Posterior cingulate gyrus (tissue), 11 donors: ENCODE measurements around the gene ZBTB7C.
"Not testable (repeated sequence)": the region's sequence is repeated elsewhere in the genome, so short reads cannot be mapped to it uniquely, and the experiment has no call there.

Experiments used
- DNase-seq, 10 donors: peaks; one replicate each; pipeline versions ENCODE4 v3.0.0 to v3.0.0-alpha.2; 2020 to 2021; ENCODE audit warnings: mixed read lengths in 3 of 10
- intact Hi-C: fragments of 100-400 bp; cut with DNase I; formaldehyde crosslinking; loops from one replicate; pipeline ENCODE4 v1.15.1; 2023

ZBTB7C gene

DNA sequence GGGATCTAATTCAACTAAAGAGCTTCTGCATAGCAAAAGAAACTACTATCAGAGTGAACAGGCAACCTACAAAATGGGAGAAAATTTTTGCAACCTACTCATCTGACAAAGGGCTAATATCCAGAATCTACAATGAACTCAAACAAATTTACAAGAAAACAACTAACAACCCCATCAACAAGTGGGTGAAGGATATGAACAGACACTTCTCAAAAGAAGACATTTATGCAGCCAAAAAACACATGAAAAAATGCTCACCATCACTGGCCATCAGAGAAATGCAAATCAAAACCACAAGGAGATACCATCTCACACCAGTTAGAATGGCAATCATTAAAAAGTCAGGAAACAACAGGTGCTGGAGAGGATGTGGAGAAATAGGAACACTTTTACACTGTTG, 127.7 kb downstream of the ZBTB7C start:
- intact Hi-C loops, result not testable (repeated sequence)

GRCh38 chr18:48279312-48279711, 129.9 kb downstream of the ZBTB7C start:
- intact Hi-C loops, result no loop called here
- no peak for DNase-seq

More for the DNA sequence above, 127.7 kb downstream of the ZBTB7C start:
- DNase-seq, result not testable (repeated sequence)

GRCh38 chr18:48278081-48278480, 131.1 kb downstream of the ZBTB7C start:
- intact Hi-C loops, result no loop called here
- no peak for DNase-seq

DNA sequence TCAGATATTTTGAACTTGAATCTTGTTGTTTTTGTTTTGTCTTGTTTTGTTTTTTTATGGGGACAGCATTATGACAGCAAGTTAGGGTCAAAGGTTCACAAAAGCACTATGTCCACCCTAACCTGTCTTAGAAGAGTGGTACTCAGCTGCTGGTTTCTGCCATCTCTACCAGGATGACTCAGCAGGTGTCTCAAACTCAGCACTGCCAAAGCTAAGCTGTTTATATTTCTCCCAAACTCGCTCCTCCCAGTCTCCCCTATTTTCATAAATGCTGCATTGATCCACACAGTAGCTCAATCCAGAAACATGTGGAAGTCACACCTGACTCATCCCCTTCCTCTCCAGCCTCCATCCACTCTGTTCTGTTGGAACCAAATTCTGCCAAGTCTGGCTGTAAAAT, 134.9 kb downstream of the ZBTB7C start:
- intact Hi-C loops, result no loop called here
- no peak for DNase-seq

DNA sequence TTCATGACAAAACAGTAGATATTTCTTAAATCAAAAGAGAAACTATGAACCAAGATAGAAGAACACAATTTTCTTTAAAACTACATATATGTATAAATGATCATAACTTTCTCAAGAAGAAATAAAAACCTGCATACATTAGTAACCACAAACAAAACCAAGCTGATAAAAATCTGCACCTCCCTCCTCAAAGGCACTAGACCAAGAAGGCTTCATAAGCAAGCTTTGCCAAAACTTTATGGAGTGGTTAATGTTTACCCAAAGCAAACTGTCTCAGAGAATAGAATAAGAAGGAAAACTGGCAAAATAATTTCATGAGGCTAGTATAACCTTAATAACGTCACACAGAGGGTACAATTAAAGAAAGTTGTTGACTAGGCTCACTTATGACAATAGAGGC, 138.3 kb downstream of the ZBTB7C start:
- intact Hi-C loops, result no loop called here
- no peak for DNase-seq

- no peak for DNase-seq
- intact Hi-C loops, result no loop called here
These were observed 143.9 kb downstream of the ZBTB7C start for GRCh38 chr18:48265328-48265727.

- intact Hi-C loops, result no loop called here
- no peak for DNase-seq
These were observed 145.0 kb downstream of the ZBTB7C start for GRCh38 chr18:48263914-48264902.

DNA sequence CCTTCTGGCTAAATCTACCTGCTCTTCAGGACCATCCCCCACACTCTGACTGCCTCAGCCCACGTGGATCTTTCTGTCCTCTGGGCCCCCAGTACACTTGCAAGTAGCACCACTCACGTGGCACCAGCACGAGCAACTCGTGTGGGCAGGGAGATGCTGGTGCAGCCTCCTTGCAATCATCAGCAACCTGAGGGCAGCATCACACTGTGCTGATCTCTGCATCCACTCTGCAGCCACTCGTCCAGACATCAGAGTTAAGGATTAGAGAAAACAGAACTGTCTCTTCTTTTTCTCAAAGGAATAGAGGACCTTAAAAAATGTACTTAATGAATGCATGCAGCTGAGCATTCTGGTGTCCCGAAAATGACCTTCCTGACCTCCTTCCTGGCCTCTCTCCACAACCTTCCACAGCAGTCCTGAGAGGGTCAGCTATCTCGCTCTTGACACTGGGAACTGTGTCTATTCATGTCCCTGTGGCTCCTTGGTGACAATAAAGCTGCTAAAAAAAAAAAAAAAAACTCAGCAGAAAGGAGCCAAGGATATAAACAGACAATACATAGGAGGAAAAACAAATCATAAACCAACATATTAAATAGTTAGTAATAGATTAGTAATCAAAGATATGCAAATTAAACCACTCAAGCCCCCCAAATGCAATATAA, 145.9 kb downstream of the ZBTB7C start:
- peak in 1 of 10 donors; percentile 19 for DNase-seq
- intact Hi-C loops, result no loop called here

- intact Hi-C loops, result no loop called here
- DNase-seq, result no peak
These were observed 148.9 kb downstream of the ZBTB7C start for GRCh38 chr18:48260237-48260636.

DNA sequence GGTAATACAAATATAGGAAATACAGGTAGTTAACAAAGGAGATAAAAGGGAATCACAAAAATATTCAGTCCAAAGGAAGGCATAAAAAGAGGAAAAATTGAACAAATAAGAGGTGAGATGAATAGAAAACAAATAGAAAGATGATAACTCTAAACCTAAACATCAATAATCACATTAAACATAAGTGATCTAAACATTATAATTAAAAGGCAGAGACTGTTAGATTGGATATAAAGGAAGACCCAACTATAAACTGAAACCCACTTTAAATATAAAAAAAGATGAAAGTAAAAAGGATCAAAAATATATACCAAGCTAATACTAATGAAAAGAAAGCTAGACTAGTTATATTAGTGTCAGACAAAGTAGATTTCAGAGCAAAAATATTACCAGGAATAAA, 152.3 kb downstream of the ZBTB7C start:
- intact Hi-C loops, result no loop called here
- DNase-seq, result no peak

GRCh38 chr18:48254077-48254602, 155.0 kb downstream of the ZBTB7C start:
- intact Hi-C loops, result no loop called here
- DNase-seq, result no peak

- DNase-seq, result no peak
- intact Hi-C loops, result no loop called here
These were observed 156.7 kb downstream of the ZBTB7C start for GRCh38 chr18:48252525-48252924.

- intact Hi-C loops, result no loop called here
- DNase-seq, result no peak
These were observed 158.3 kb downstream of the ZBTB7C start for GRCh38 chr18:48250918-48251317.

GRCh38 chr18:48250362-48250907, 158.7 kb downstream of the ZBTB7C start:
- no peak for DNase-seq

DNA sequence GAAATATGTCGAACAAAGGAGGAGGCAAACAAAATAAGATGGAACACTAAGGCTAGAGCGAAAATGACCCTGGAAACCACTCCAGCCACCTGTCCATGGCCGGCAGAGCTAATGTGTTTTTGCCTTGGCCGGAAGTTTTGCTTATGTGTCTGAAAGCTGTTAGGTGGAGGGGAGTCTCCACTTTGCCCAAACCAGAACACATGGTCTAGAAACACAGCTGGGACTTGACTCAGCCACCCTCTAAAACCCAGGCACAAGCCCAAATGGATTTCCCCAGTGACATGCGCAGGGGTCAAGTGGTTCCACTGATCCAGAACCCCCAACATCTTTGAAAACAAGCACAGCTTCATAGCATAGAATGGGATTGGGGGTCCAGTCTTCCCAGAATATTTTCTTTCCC, 159.3 kb downstream of the ZBTB7C start:
- DNase-seq, result no peak
- intact Hi-C loops, result no loop called here

More at GRCh38 chr18:48250362-48250907, 158.7 kb downstream of the ZBTB7C start:
- intact Hi-C loops, result no loop called here

DNA sequence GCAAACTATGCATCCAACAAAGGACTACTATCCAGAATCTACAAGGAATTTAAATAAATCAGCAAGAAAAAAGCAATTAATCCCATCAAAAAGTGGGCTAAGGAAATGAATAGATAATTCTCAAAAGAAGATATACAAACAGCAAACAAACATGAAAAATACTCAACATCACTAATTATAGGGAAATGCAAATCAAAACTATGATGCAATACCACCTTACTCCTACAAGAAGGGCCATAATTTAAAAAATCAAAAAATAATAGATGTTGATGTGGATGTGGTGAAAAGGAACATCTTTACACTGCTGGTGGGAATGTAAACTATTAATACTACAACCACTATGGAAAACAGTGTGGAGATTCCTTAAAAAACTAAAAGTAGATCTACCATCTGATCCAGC, 164.7 kb downstream of the ZBTB7C start:
- no peak for DNase-seq
- intact Hi-C loops, result no loop called here

DNA sequence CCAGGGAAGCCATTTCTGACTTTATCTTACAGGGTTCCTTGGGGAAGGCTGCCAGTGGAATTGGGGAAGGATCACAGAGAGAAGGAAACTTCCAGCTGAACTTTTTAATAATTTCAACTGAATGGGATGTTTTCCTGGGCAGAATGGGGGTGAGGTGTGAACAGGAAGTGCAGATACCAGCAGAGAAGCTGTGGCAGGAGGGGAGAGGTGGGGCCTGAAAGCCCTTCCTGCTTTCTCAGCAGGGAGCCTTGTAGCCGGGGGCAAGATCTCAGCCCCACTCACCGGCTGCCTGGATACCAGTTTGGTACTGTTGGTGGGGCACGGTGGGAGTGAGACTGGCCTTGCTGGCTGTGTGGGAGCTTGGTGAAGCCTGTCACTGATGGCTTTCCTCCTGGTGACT, 170.5 kb downstream of the ZBTB7C start:
- DNase-seq, result no peak
- intact Hi-C loops, result no loop called here

DNA sequence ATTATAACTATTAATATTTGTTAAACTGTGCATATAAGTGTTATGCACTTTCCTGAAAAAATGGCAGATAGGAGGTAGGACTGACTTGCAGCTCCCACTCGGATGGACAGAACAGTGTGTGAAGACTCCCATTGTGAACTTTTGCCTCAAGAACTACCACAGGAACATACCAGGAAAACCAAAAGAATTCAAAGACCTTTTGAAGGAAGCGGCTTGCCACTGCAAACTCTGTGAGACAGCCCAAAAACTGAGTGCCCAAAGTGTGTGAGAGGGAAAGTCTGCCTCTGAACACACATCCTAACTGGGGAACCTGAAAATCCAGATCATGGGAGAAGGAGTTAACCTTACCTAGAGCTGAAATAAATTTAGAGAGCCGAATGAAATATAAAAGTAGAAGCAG, 171.0 kb downstream of the ZBTB7C start:
- intact Hi-C loops, result no loop called here

DNA sequence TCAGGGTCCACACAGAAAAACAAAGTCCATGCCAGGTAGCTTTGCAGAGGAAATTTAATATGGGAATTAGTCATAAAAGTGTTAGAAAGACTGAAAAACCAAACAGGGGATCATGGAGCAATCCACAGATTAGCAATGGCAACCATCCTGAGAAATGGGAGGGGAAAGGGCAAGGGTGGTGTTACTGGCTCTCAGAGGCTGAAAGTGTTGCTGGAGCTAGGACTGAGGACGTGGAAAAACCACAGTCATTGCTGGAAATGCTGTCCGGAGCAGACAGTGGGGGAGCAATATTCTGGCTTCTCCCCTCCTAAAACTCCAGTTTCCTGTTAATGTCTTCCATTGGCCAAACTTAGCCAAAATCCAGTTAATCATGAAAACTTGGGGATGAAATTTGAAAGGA, 172.4 kb downstream of the ZBTB7C start:
- DNase-seq, result no peak
- intact Hi-C loops, result no loop called here

More for the DNA sequence above, 171.0 kb downstream of the ZBTB7C start:
- DNase-seq, result no peak

GRCh38 chr18:48230467-48231113, 178.6 kb downstream of the ZBTB7C start:
- intact Hi-C loops, result loop anchor here (1.0 kb wide), 1 partner anchor 216 kb away; no protein-coding TSS in a partner anchor
- peak in 6 of 10 donors; percentile 37 to 92 (median 56) for DNase-seq
